HL-60 (cell line): ENCODE measurements around the gene SLC26A8.
A peak's percentile ranks its signal among the peaks of the same experiment; 100 is the strongest.
"Not testable (repeated sequence)": the region's sequence is repeated elsewhere in the genome, so short reads cannot be mapped to it uniquely, and the experiment has no call there.

ENCODE experiments used
- DNase-seq, 2 experiments: peaks; one replicate each; pipeline ENCODE4 v3.0.0-alpha.2; 2010 to 2020; ENCODE audit warnings: low read depth in 1 of 2, low spot score in 1 of 2
- H3K27ac ChIP-seq: fragments of 250-450 bp; sonication (Bioruptor Pico); replicated peaks from 2 replicates; pipeline ENCODE4 v1.5.1; 2020; ENCODE audit warnings: mild to moderate bottlenecking, moderate library complexity
- H3K27me3 ChIP-seq: fragments of 250-450 bp; sonication (Bioruptor Pico); 2 replicates; pipeline ENCODE4 v1.5.1; 2021; ENCODE audit warnings: mild to moderate bottlenecking, moderate library complexity; ENCODE audit not compliant: insufficient read depth, poor library complexity, severe bottlenecking
- H3K4me3 ChIP-seq: replicated peaks from 2 replicates; pipeline ENCODE4 v1.5.1; 2011; ENCODE audit warnings: mild to moderate bottlenecking, control low read depth, low read length; ENCODE audit not compliant: insufficient read depth
- CTCF ChIP-seq: IDR thresholded peaks from one replicate; pipeline ENCODE4 v1.5.1; 2011; ENCODE audit warnings: low read length, control low read depth, inconsistent platforms; ENCODE audit not compliant: insufficient read depth
- GABPA ChIP-seq: IDR thresholded peaks from 2 replicates; pipeline ENCODE4 v1.6.1; 2012; ENCODE audit warnings: low read depth
- POLR2AphosphoS5 ChIP-seq: IDR thresholded peaks from 2 replicates; pipeline ENCODE4 v1.6.1; 2012; ENCODE audit warnings: low read depth
- REST ChIP-seq: IDR thresholded peaks from 2 replicates; pipeline ENCODE4 v1.6.1; 2012; ENCODE audit warnings: low read depth; ENCODE audit not compliant: insufficient replicate concordance
- SPI1 ChIP-seq: IDR thresholded peaks from 2 replicates; pipeline ENCODE4 v1.6.1; 2012; ENCODE audit warnings: low read depth, mild to moderate bottlenecking, borderline replicate concordance

SLC26A8 gene

GRCh38 chr6:35945650-35946025, 78.8 kb downstream of the SLC26A8 start:
- Histone ChIP-seq H3K27me3 (no peaks in the 10 kb centered on the region), H3K27ac (no peak overlapping the region), H3K4me3 (no peak overlapping the region)
- no peak for TF ChIP-seq SPI1
- no peak for TF ChIP-seq CTCF
- TF ChIP-seq REST: no peak
- TF ChIP-seq GABPA: no peak
- TF ChIP-seq POLR2AphosphoS5: no peak
- DNase-seq: no peak

- DNase-seq: peak in 1 of 2 experiments; percentile 31
- TF ChIP-seq SPI1 (peak; percentile 70; the same call in 1 of the 2 replicates), CTCF (no peak)
- no peak overlapping the region for H3K27ac ChIP-seq
- no peak overlapping the region for H3K4me3 ChIP-seq
- no peaks in the 10 kb centered on the region for H3K27me3 ChIP-seq
Measured at GRCh38 chr6:35943390-35943789, 81.1 kb downstream of the SLC26A8 start.

- TF ChIP-seq CTCF: no peak
- TF ChIP-seq REST: peak; percentile 83
- DNase-seq: no peak
- H3K27ac ChIP-seq: no peak overlapping the region
- H3K27me3 ChIP-seq: no peaks in the 10 kb centered on the region
- H3K4me3 ChIP-seq: no peak overlapping the region
Measured at GRCh38 chr6:35942355-35942754, 82.1 kb downstream of the SLC26A8 start.

GRCh38 chr6:35941170-35941569, 83.3 kb downstream of the SLC26A8 start:
- not testable (repeated sequence) for H3K27ac ChIP-seq, H3K4me3 ChIP-seq, DNase-seq, H3K27me3 ChIP-seq

- H3K27me3 ChIP-seq, H3K4me3 ChIP-seq, DNase-seq, H3K27ac ChIP-seq: not testable (repeated sequence)
Measured at GRCh38 chr6:35940014-35940413, 84.4 kb downstream of the SLC26A8 start.

GRCh38 chr6:35939259-35939658, 85.2 kb downstream of the SLC26A8 start:
- not testable (repeated sequence) for H3K27me3 ChIP-seq, H3K27ac ChIP-seq, DNase-seq, H3K4me3 ChIP-seq
